IMR-90 (cell line): ENCODE data around the gene TMEM131L. TPM values are rescaled to one million over a fixed set of nuclear protein-coding genes. Genes with fewer than 3 reads are reported as not detected.

Experiments used
- ATAC-seq: fragments of 200-7000 bp; cut with Tn5 transposase; 2 replicates; pipeline ENCODE4 v1.9.1; 2020; ENCODE audit warnings: low read depth, mild to moderate bottlenecking, moderate library complexity
- BruUV-seq: library from RNA; stranded (reverse); fragments of 400-500 nt; replicated peaks from 2 replicates; lab custom pipeline; 2021; lab: Mats Ljungman, UMichigan
- CTCF ChIA-PET: fragments of 300-600 bp; formaldehyde crosslinking; extraction: SDS; loops from one replicate; lab custom pipeline; 2021; ENCODE audit warnings: antibody characterized with exemption; lab: Yijun Ruan, JAX
- POLR2A ChIA-PET: fragments of 300-600 bp; sonication (Branson Sonifier 250); formaldehyde crosslinking; loops from one replicate; lab custom pipeline; 2022; ENCODE audit warnings: antibody characterized with exemption; ENCODE audit not compliant: unreplicated experiment; lab: Charles Lee
- DNase-seq: peaks from one replicate; pipeline ENCODE4 v3.0.0; 2013
- H2AFZ ChIP-seq: replicated peaks from 2 replicates; pipeline ENCODE3; 2013; ENCODE audit warnings: low read length, mild to moderate bottlenecking; ENCODE audit not compliant: poor library complexity
- H2AK5ac ChIP-seq: 2 replicates; pipeline ENCODE4 v1.6.1; 2013; ENCODE audit warnings: low read depth, low read length, inconsistent platforms
- H2AK9ac ChIP-seq: replicated peaks from 2 replicates; pipeline ENCODE3; 2013; ENCODE audit warnings: mild to moderate bottlenecking, low read depth, low read length, moderate library complexity; ENCODE audit not compliant: poor library complexity
- H2BK120ac ChIP-seq: 2 replicates; pipeline ENCODE4 v1.6.1; 2013; ENCODE audit warnings: low read depth, low read length, inconsistent platforms
- H2BK15ac ChIP-seq: 3 replicates; pipeline ENCODE4 v1.6.1; 2013; ENCODE audit warnings: low read depth, low read length, inconsistent platforms
- H2BK20ac ChIP-seq: 2 replicates; pipeline ENCODE4 v1.6.1; 2013; ENCODE audit warnings: low read depth, mild to moderate bottlenecking, inconsistent platforms, low read length, moderate library complexity
- H2BK5ac ChIP-seq: 2 replicates; pipeline ENCODE4 v1.6.1; 2013; ENCODE audit warnings: mild to moderate bottlenecking, low read depth, low read length, inconsistent platforms; ENCODE audit not compliant: poor library complexity, severe bottlenecking
- H3K14ac ChIP-seq: replicated peaks from 2 replicates; pipeline ENCODE4 v1.6.1; 2013; ENCODE audit warnings: low read depth, low read length, inconsistent platforms
- H3K18ac ChIP-seq: 2 replicates; pipeline ENCODE4 v1.6.1; 2013; ENCODE audit warnings: low read depth, low read length, control low read depth
- H3K23ac ChIP-seq: 2 replicates; pipeline ENCODE4 v1.6.1; 2013; ENCODE audit warnings: low read depth, low read length, inconsistent platforms
- H3K27ac ChIP-seq: 2 replicates; pipeline ENCODE4 v1.5.1; 2013; ENCODE audit warnings: mild to moderate bottlenecking, control low read depth, low read length; ENCODE audit not compliant: insufficient read depth
- H3K27me3 ChIP-seq: 2 replicates; pipeline ENCODE4 v1.6.1; 2013; ENCODE audit warnings: low read length; ENCODE audit not compliant: control insufficient read depth, insufficient read depth
- H3K36me3 ChIP-seq: 2 replicates; pipeline ENCODE4 v1.6.1; 2013; ENCODE audit warnings: low read length, mixed read lengths; ENCODE audit not compliant: control insufficient read depth, insufficient read depth
- H3K4ac ChIP-seq: 2 replicates; pipeline ENCODE4 v1.6.1; 2013; ENCODE audit warnings: low read depth, low read length, inconsistent platforms
- H3K4me1 ChIP-seq: 2 replicates; pipeline ENCODE4 v1.6.1; 2013; ENCODE audit warnings: low read length, mixed read lengths; ENCODE audit not compliant: control insufficient read depth, insufficient read depth
- H3K4me2 ChIP-seq: 2 replicates; pipeline ENCODE4 v1.6.1; 2013; ENCODE audit warnings: low read depth, mild to moderate bottlenecking, control low read depth, low read length, moderate library complexity
- H3K4me3 ChIP-seq: 2 replicates; pipeline ENCODE4 v1.5.1; 2013; ENCODE audit warnings: low read depth, mild to moderate bottlenecking, control low read depth, low read length, moderate library complexity; ENCODE audit not compliant: insufficient read depth
- H3K56ac ChIP-seq: 2 replicates; pipeline ENCODE4 v1.6.1; 2013; ENCODE audit warnings: low read length, inconsistent platforms; ENCODE audit not compliant: insufficient read depth; ENCODE audit errors: extremely low read depth
- H3K79me1 ChIP-seq, 2 experiments: 2 replicates each; pipeline ENCODE4 v1.6.1; 2013; ENCODE audit warnings: low read length in 2 of 2, inconsistent platforms in 1 of 2, low read depth in 1 of 2
- H3K9ac ChIP-seq: 2 replicates; pipeline ENCODE4 v1.6.1; 2013; ENCODE audit warnings: low read depth, low read length, control low read depth
- H3K9me1 ChIP-seq: 2 replicates; pipeline ENCODE4 v1.6.1; 2013; ENCODE audit warnings: low read length, inconsistent platforms; ENCODE audit not compliant: insufficient read depth
- H3K9me3 ChIP-seq: 2 replicates; pipeline ENCODE4 v1.6.1; 2013; ENCODE audit warnings: low read length; ENCODE audit not compliant: control insufficient read depth, insufficient read depth
- H4K20me1 ChIP-seq: 2 replicates; pipeline ENCODE4 v1.6.1; 2013; ENCODE audit warnings: low read length, inconsistent platforms; ENCODE audit not compliant: insufficient read depth
- H4K5ac ChIP-seq: 2 replicates; pipeline ENCODE4 v1.6.1; 2013; ENCODE audit warnings: mild to moderate bottlenecking, low read depth, low read length, control low read depth
- H4K8ac ChIP-seq, 2 experiments: 2 replicates each; pipeline ENCODE4 v1.6.1; 2013; ENCODE audit warnings: low read depth in 2 of 2, low read length in 2 of 2, control low read depth in 1 of 2, inconsistent platforms in 1 of 2
- H4K91ac ChIP-seq: 2 replicates; pipeline ENCODE4 v1.6.1; 2013; ENCODE audit warnings: low read depth, low read length, inconsistent platforms; ENCODE audit not compliant: insufficient read depth
- BHLHE40 ChIP-seq: fragments of 150-350 bp; IDR thresholded peaks from 2 replicates; pipeline ENCODE4 v1.6.1; 2016; ENCODE audit warnings: mild to moderate bottlenecking, low read depth, low read length
- CEBPB ChIP-seq: IDR thresholded peaks from 2 replicates; pipeline ENCODE4 v1.6.1; 2012; ENCODE audit warnings: low read depth, low read length, improper control_type of control experiment
- CHD1 ChIP-seq: IDR thresholded peaks from 2 replicates; pipeline ENCODE4 v1.6.1; 2012; ENCODE audit warnings: low read depth, low read length, improper control_type of control experiment
- FOS ChIP-seq: fragments of 150-350 bp; IDR thresholded peaks from 2 replicates; pipeline ENCODE4 v1.6.1; 2016; ENCODE audit warnings: low read depth, low read length
- MXI1 ChIP-seq: IDR thresholded peaks from 2 replicates; pipeline ENCODE4 v1.6.1; 2012; ENCODE audit warnings: low read depth, mild to moderate bottlenecking, low read length, moderate library complexity, borderline replicate concordance
- SMC3 ChIP-seq: fragments of 150-350 bp; IDR thresholded peaks from 2 replicates; pipeline ENCODE4 v1.6.1; 2016; ENCODE audit warnings: low read depth, mild to moderate bottlenecking, antibody characterized with exemption, low read length, moderate library complexity
- WGBS, 2 experiments: methylation state at CpG; one replicate each; pipeline versions ENCODE4 v1.1.5 to v1.1.7; 2013; ENCODE audit warnings: missing lambda C conversion rate in 2 of 2; ENCODE audit not compliant: insufficient read length in 1 of 2; ENCODE audit errors: extremely low coverage in 2 of 2; 5-methylcytosine and 5-hydroxymethylcytosine counted together
- dilution Hi-C: fragments of 300-500 bp; cut with HindIII; formaldehyde crosslinking; loops from one replicate; pipeline ENCODE4 v1.14.3; 2018; ENCODE audit warnings: low sequenced_read_pairs; ENCODE audit not compliant: unreplicated experiment
- in situ Hi-C: fragments of 300-500 bp; cut with MboI; formaldehyde crosslinking; loops from 3 replicates; pipeline ENCODE4 v1.14.3; 2019; ENCODE audit warnings: low sequenced_read_pairs, inconsistent platforms, mixed read lengths
- intact Hi-C: fragments of 100-400 bp; cut with micrococcal nuclease; formaldehyde crosslinking; loops from 2 replicates; pipeline ENCODE4 v1.10.0; 2022
- polyA plus RNA-seq, 3 experiments: library from polyadenylated mRNA; depleted of rRNA; stranded (reverse); fragments of >200 nt; gene quantifications; 2 replicates each; pipeline ENCODE4 v1.2.3, GENCODE V29; 2012; ENCODE audit warnings: low replicate concordance in 1 of 3
- total RNA-seq: library from RNA; depleted of rRNA; stranded (reverse); fragments of >200 nt; gene quantifications from 2 replicates; pipeline ENCODE4 v1.2.3, GENCODE V29; 2012
- TF ChIP-seq, protein P1 (sequence below): fragments of 150-350 bp; IDR thresholded peaks from 2 replicates; pipeline ENCODE4 v1.6.1; 2017; ENCODE audit warnings: mild to moderate bottlenecking, antibody characterized with exemption, low read length, low read depth

TMEM131L gene
- total and polyA plus RNA-seq, 2 of the 4 experiments (the other 2 are of a cell fraction), result 8.4 to 23.8 TPM

DNA sequence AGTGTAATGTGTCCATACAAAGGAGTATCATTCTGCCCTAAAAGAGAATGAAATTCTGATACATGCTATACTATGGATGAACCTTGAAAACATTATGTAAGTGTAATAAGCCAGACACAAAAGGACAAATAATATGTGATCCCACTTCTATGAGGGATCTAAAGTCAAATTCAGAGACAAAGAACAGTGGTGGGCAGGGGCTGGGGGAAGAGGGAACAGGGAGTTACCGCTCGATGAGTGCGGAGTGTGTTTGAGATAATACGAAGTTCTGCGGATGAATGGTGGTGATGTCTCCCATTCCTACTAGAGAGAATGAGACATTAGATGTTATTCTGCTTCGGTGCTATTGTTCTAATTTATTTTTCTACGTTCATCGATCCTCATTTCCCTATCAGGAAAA lies 171.9 kb downstream of the TMEM131L start:
- no peak overlapping the region for H3K18ac ChIP-seq
- H2AK9ac ChIP-seq, result no peak overlapping the region
- DNase-seq (no peak), ATAC-seq (no peak)
- no peak overlapping the region for H3K9ac ChIP-seq
- in situ Hi-C loops (no loop called here), intact Hi-C loops (no loop called here), dilution Hi-C loops (no loop called here)
- ChIA-PET POLR2A (no interaction called here), CTCF (no interaction called here)
- H2BK15ac ChIP-seq, result no peak overlapping the region
- no peak overlapping the region for H2BK5ac ChIP-seq
- no peak overlapping the region for H2BK20ac ChIP-seq
- 94% methylated on average over 3 of the region's 8 CpGs; no CpG with 5 or more reads in 1 of the 2 experiments for WGBS, 2 experiments
- no peak overlapping the region for H3K4ac ChIP-seq
- H3K4me3 ChIP-seq, result no peak overlapping the region
- peaks cover 12% of the 10 kb centered on the region for H3K36me3 ChIP-seq
- H3K9me3 ChIP-seq, result no peaks in the 10 kb centered on the region
- H4K20me1 ChIP-seq, result no peaks in the 10 kb centered on the region
- no peak for TF ChIP-seq MXI1
- TF ChIP-seq FOS, result no peak
- no peak for TF ChIP-seq SMC3
- TF ChIP-seq CHD1, result no peak
- no peak for TF ChIP-seq BHLHE40
- TF ChIP-seq, protein P1, sequence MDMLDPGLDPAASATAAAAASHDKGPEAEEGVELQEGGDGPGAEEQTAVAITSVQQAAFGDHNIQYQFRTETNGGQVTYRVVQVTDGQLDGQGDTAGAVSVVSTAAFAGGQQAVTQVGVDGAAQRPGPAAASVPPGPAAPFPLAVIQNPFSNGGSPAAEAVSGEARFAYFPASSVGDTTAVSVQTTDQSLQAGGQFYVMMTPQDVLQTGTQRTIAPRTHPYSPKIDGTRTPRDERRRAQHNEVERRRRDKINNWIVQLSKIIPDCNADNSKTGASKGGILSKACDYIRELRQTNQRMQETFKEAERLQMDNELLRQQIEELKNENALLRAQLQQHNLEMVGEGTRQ, result no peak
- TF ChIP-seq CEBPB, result no peak
- no peaks in the 10 kb centered on the region for H3K4me1 ChIP-seq
- no peak overlapping the region for H2AFZ ChIP-seq
- H3K27ac ChIP-seq, result no peak overlapping the region
- no peaks in the 10 kb centered on the region for H3K27me3 ChIP-seq
- no peak overlapping the region for H3K4me2 ChIP-seq
- H2AK5ac ChIP-seq, result no peak overlapping the region
- no peaks in the 10 kb centered on the region for H3K9me1 ChIP-seq
- no peak overlapping the region for H4K8ac ChIP-seq
- BruUV-seq, result no TSS peak
- no peak overlapping the region for H3K23ac ChIP-seq
- H4K91ac ChIP-seq, result no peak overlapping the region
- no peaks in the 10 kb centered on the region for H3K79me1 ChIP-seq
- H3K56ac ChIP-seq, result no peak overlapping the region
- no peak overlapping the region for H2BK120ac ChIP-seq
- H4K5ac ChIP-seq, result no peak overlapping the region
- no peak overlapping the region for H3K14ac ChIP-seq
